H9 (cell line): ENCODE results near the gene CARHSP1. TPM values are rescaled to one million over a fixed set of nuclear protein-coding genes. Genes with fewer than 3 reads are reported as not detected.

Experiments
- DNase-seq: peaks from one replicate; pipeline ENCODE4 v3.0.0-alpha.2; 2017
- H2AFZ ChIP-seq: one replicate; pipeline ENCODE4 v1.6.1; 2013; ENCODE audit warnings: mild to moderate bottlenecking, low read length, control low read depth, moderate library complexity
- H2AK5ac ChIP-seq: 2 replicates; pipeline ENCODE4 v1.6.1; 2013; ENCODE audit warnings: low read length, control low read depth, mixed read lengths; ENCODE audit not compliant: insufficient read length
- H2BK120ac ChIP-seq: one replicate; pipeline ENCODE4 v1.6.1; 2013; ENCODE audit warnings: low read depth, mild to moderate bottlenecking, low read length, control low read depth, inconsistent platforms; ENCODE audit not compliant: poor library complexity, severe bottlenecking
- H2BK12ac ChIP-seq: 2 replicates; pipeline ENCODE4 v1.6.1; 2013; ENCODE audit warnings: low read length, control low read depth, mixed read lengths, low read depth; ENCODE audit not compliant: insufficient read length
- H2BK15ac ChIP-seq: 2 replicates; pipeline ENCODE4 v1.6.1; 2013; ENCODE audit warnings: low read depth, low read length, control low read depth
- H2BK20ac ChIP-seq: one replicate; pipeline ENCODE4 v1.6.1; 2013; ENCODE audit warnings: low read depth, mild to moderate bottlenecking, low read length, control low read depth, inconsistent platforms; ENCODE audit not compliant: poor library complexity, severe bottlenecking
- H2BK5ac ChIP-seq: 2 replicates; pipeline ENCODE4 v1.6.1; 2013; ENCODE audit warnings: low read length, control low read depth, mixed read lengths; ENCODE audit not compliant: insufficient read length
- H3K14ac ChIP-seq: 2 replicates; pipeline ENCODE4 v1.6.1; 2013; ENCODE audit warnings: low read length, control low read depth; ENCODE audit not compliant: insufficient read depth
- H3K18ac ChIP-seq: 2 replicates; pipeline ENCODE4 v1.6.1; 2013; ENCODE audit warnings: low read depth, mild to moderate bottlenecking, mixed read lengths, low read length, control low read depth; ENCODE audit not compliant: insufficient read length
- H3K23ac ChIP-seq: 2 replicates; pipeline ENCODE4 v1.6.1; 2013; ENCODE audit warnings: low read length, control low read depth, mixed read lengths, low read depth; ENCODE audit not compliant: insufficient read length
- H3K23me2 ChIP-seq: 2 replicates; pipeline ENCODE4 v1.6.1; 2013; ENCODE audit warnings: low read depth, mild to moderate bottlenecking, mixed read lengths, low read length, control low read depth; ENCODE audit not compliant: insufficient read length, poor library complexity, severe bottlenecking
- H3K27ac ChIP-seq: 2 replicates; pipeline ENCODE4 v1.5.1; 2013; ENCODE audit warnings: low read length, control low read depth, mixed read lengths, low read depth; ENCODE audit not compliant: insufficient read length
- H3K27me3 ChIP-seq: 2 replicates; pipeline ENCODE4 v1.6.1; 2013; ENCODE audit warnings: low read length, control low read depth, inconsistent platforms; ENCODE audit not compliant: insufficient read depth
- H3K4ac ChIP-seq: 2 replicates; pipeline ENCODE4 v1.6.1; 2013; ENCODE audit warnings: low read depth, mild to moderate bottlenecking, control low read depth, inconsistent platforms, low read length, moderate library complexity
- H3K4me1 ChIP-seq: 2 replicates; pipeline ENCODE4 v1.6.1; 2013; ENCODE audit warnings: low read length, control low read depth, inconsistent platforms; ENCODE audit not compliant: insufficient read depth
- H3K4me2 ChIP-seq: 2 replicates; pipeline ENCODE4 v1.6.1; 2013; ENCODE audit warnings: low read length, control low read depth, mixed read lengths; ENCODE audit not compliant: insufficient read length, insufficient read depth
- H3K56ac ChIP-seq: 2 replicates; pipeline ENCODE4 v1.6.1; 2013; ENCODE audit warnings: low read depth, mild to moderate bottlenecking, mixed read lengths, low read length, control low read depth; ENCODE audit not compliant: insufficient read length
- H3K79me1 ChIP-seq: 2 replicates; pipeline ENCODE4 v1.6.1; 2013; ENCODE audit warnings: low read depth, mild to moderate bottlenecking, moderate library complexity, low read length, control low read depth, inconsistent platforms; ENCODE audit not compliant: insufficient read depth, poor library complexity, severe bottlenecking
- H3K79me2 ChIP-seq: 2 replicates; pipeline ENCODE4 v1.6.1; 2013; ENCODE audit warnings: low read length, control low read depth, inconsistent platforms; ENCODE audit not compliant: insufficient read depth
- H3K9ac ChIP-seq: 2 replicates; pipeline ENCODE4 v1.6.1; 2013; ENCODE audit warnings: low read length, control low read depth, mixed read lengths; ENCODE audit not compliant: insufficient read length; ENCODE audit errors: extremely low read depth
- H3K9me3 ChIP-seq: one replicate; pipeline ENCODE4 v1.6.1; 2013; ENCODE audit warnings: low read depth, low read length, inconsistent platforms; ENCODE audit not compliant: control insufficient read depth
- H3T11ph ChIP-seq: one replicate; pipeline ENCODE4 v1.6.1; 2013; ENCODE audit warnings: mild to moderate bottlenecking, low read length, control low read depth, inconsistent platforms
- H4K20me1 ChIP-seq: one replicate; pipeline ENCODE4 v1.6.1; 2013; ENCODE audit not compliant: control insufficient read depth, insufficient read length, insufficient read depth
- H4K5ac ChIP-seq: 2 replicates; pipeline ENCODE4 v1.6.1; 2013; ENCODE audit warnings: low read depth, mild to moderate bottlenecking, mixed read lengths, low read length, control low read depth; ENCODE audit not compliant: insufficient read length
- H4K8ac ChIP-seq: replicated peaks from 2 replicates; pipeline ENCODE4 v1.6.1; 2013; ENCODE audit warnings: low read length, control low read depth, mixed read lengths, low read depth; ENCODE audit not compliant: insufficient read length
- H4K91ac ChIP-seq: 2 replicates; pipeline ENCODE4 v1.6.1; 2013; ENCODE audit warnings: low read depth, mild to moderate bottlenecking, moderate library complexity, mixed read lengths, low read length, control low read depth; ENCODE audit not compliant: insufficient read length
- H3K27ac Mint-ChIP-seq, 3 experiments: 2 replicates in 2 of 3; 3 replicates in 1 of 3; pipeline ENCODE4 v1.8.0; 2020 to 2021; ENCODE audit warnings: mixed read lengths in 3 of 3, mild to moderate bottlenecking in 1 of 3, moderate library complexity in 1 of 3
- H3K27me3 Mint-ChIP-seq: 2 replicates; pipeline ENCODE4 v1.8.0; 2021; ENCODE audit warnings: low read depth, mild to moderate bottlenecking, moderate library complexity, mixed read lengths
- H3K36me3 Mint-ChIP-seq, 3 experiments: 2 replicates in 2 of 3; 3 replicates in 1 of 3; pipeline ENCODE4 v1.8.0; 2020 to 2021; ENCODE audit warnings: low read depth in 3 of 3, mixed read lengths in 3 of 3; ENCODE audit not compliant: insufficient read depth in 1 of 3
- H3K4me1 Mint-ChIP-seq, 2 experiments: 2 replicates each; pipeline ENCODE4 v1.8.0; 2020; ENCODE audit warnings: mixed read lengths in 2 of 2
- H3K4me3 Mint-ChIP-seq, 2 experiments: 2 replicates in 1 of 2; 3 replicates in 1 of 2; pipeline ENCODE4 v1.8.0; 2020 to 2021; ENCODE audit warnings: mild to moderate bottlenecking in 2 of 2, mixed read lengths in 2 of 2, moderate library complexity in 1 of 2
- H3K9me3 Mint-ChIP-seq, 2 experiments: 2 replicates in 1 of 2; 3 replicates in 1 of 2; pipeline ENCODE4 v1.8.0; 2020; ENCODE audit warnings: mild to moderate bottlenecking in 2 of 2, mixed read lengths in 2 of 2, moderate library complexity in 1 of 2
- CTCF ChIP-seq: fragments of 200-600 bp; sonication (generic); conservative IDR thresholded peaks from 3 replicates; pipeline ENCODE4 v1.8.0; 2021; ENCODE audit warnings: antibody characterized with exemption, mild to moderate bottlenecking
- WGBS: extraction: QIAGEN DNeasy Blood & Tissue Kit; methylation state at CpG from one replicate; pipeline ENCODE4 v1.1.7; 2013; ENCODE audit warnings: missing lambda C conversion rate, low lambda C conversion rate, mixed read lengths; ENCODE audit not compliant: insufficient read length; ENCODE audit errors: extremely low coverage; 5-methylcytosine and 5-hydroxymethylcytosine counted together
- total RNA-seq: library from RNA; stranded (reverse); gene quantifications from 2 replicates; pipeline ENCODE4 v1.2.1, GENCODE V29; 2021

Gene CARHSP1
- total RNA-seq, 1 experiment from 2014 or later, result 194 TPM

GRCh38 chr16:8812162-8812843, 56.5 kb downstream of the CARHSP1 start:
- H3K79me1 ChIP-seq, result no peaks in the 10 kb centered on the region
- H2AFZ ChIP-seq, result no peak overlapping the region
- no peak overlapping the region for H3K18ac ChIP-seq
- no peak overlapping the region for H2BK120ac ChIP-seq
- no peaks in the 10 kb centered on the region for H4K20me1 ChIP-seq
- H3K27ac ChIP-seq, result no peak overlapping the region
- no peak overlapping the region for H3K4me3 Mint-ChIP-seq
- H3K56ac ChIP-seq, result no peak overlapping the region
- no CpG with 5 or more reads among the region's 12 CpGs for WGBS
- no peak for DNase-seq
- no peak overlapping the region for H3K4ac ChIP-seq
- H3K9ac ChIP-seq, result no peak overlapping the region
- no peak for TF ChIP-seq CTCF
- H3K9me3 Mint-ChIP-seq, result no peaks in the 10 kb centered on the region
- no peaks in the 10 kb centered on the region for H3K27me3 Mint-ChIP-seq
- no peak overlapping the region for H2BK12ac ChIP-seq
- no peak overlapping the region for H3K27ac Mint-ChIP-seq
- H3K4me1 Mint-ChIP-seq, result no peaks in the 10 kb centered on the region
- H4K8ac ChIP-seq, result no peak overlapping the region
- no peak overlapping the region for H3T11ph ChIP-seq
- no peaks in the 10 kb centered on the region for H3K9me3 ChIP-seq
- no peaks in the 10 kb centered on the region for H3K23me2 ChIP-seq
- H4K91ac ChIP-seq, result no peak overlapping the region
- H3K36me3 Mint-ChIP-seq, result peaks cover 55 to 93% (median 90%) of the 10 kb centered on the region in 3 experiments; a peak in 6 of 7 replicates
- H2BK15ac ChIP-seq, result no peak overlapping the region
- H3K4me2 ChIP-seq, result no peak overlapping the region
- H4K5ac ChIP-seq, result no peak overlapping the region
- H3K23ac ChIP-seq, result no peak overlapping the region
- no peak overlapping the region for H2AK5ac ChIP-seq
- no peaks in the 10 kb centered on the region for H3K79me2 ChIP-seq
- no peaks in the 10 kb centered on the region for H3K27me3 ChIP-seq
- no peak overlapping the region for H2BK5ac ChIP-seq
- H3K14ac ChIP-seq, result no peak overlapping the region
- no peak overlapping the region for H2BK20ac ChIP-seq
- H3K4me1 ChIP-seq, result no peaks in the 10 kb centered on the region
